HG03520 (cell line): Measurements from ENCODE around the gene PDK2.

Experiments used
- ATAC-seq: cut with Tn5 transposase; IDR thresholded peaks from one replicate; pipeline ENCODE4 v1.9.1; 2021; ENCODE audit warnings: mild to moderate bottlenecking, moderate library complexity; ENCODE audit not compliant: unreplicated experiment

Gene PDK2

GRCh38 chr17:50148226-50149090 is 53.3 kb downstream of the PDK2 start:
- no peak for ATAC-seq

GRCh38 chr17:50149091-50149416 is 53.9 kb downstream of the PDK2 start:
- no peak for ATAC-seq

GRCh38 chr17:50149417-50150353 is 54.5 kb downstream of the PDK2 start:
- no peak for ATAC-seq

GRCh38 chr17:50150354-50151040 is 55.3 kb downstream of the PDK2 start, which contains the start of gene PPP1R9B:
Gene PPP1R9B, minus strand, starts transcription at chr17:50150677. Its CDS starts 164 bp downstream, at chr17:50150513.
- ATAC-seq: no peak

GRCh38 chr17:50151041-50151936 is 56.1 kb downstream of the PDK2 start:
- ATAC-seq: peak; percentile 40

- ATAC-seq: no peak
These were observed 56.9 kb downstream of the PDK2 start for GRCh38 chr17:50151937-50152547.

- ATAC-seq: no peak
These were observed 57.6 kb downstream of the PDK2 start for GRCh38 chr17:50152736-50153135.

- no peak for ATAC-seq
These were observed 58.8 kb downstream of the PDK2 start for GRCh38 chr17:50153650-50154575.

GRCh38 chr17:50154604-50155003 is 59.5 kb downstream of the PDK2 start:
- ATAC-seq: no peak

- ATAC-seq: no peak
These were observed 60.1 kb downstream of the PDK2 start for GRCh38 chr17:50155115-50155819.

- ATAC-seq: no peak
These were observed 62.7 kb downstream of the PDK2 start for GRCh38 chr17:50157891-50158290.

GRCh38 chr17:50161023-50161910 is 66.1 kb downstream of the PDK2 start:
- ATAC-seq: peak; percentile 71
